ENCODE data around the gene LRP6.

LRP6 gene

DNA sequence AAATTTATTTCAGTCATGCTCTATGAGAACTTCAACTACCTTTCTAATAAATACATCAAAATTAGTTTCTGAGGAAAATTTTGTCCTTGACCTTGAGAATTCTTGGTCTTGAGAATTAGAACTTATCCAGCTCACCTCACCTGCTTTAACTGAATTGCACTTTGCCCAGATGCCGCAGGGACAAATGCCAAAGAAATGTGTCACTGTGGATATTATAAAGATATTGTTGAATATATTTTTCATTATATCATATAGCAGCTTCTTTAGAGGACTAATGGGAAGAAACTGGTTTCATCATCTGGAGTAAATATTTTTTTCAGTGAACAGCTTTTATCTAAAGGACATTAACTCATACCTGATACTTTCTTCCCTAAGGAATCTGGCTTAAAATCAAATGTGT is 54.1 kb downstream of the LRP6 start:
- Mint-ChIP-seq H3K9me3 (no peaks in the 10 kb centered on the region), H3K4me3 (no peak overlapping the region), H3K4me1 (ENCODE audit: low read depth) (peaks cover 12% of the 10 kb centered on the region), H3K36me3 (ENCODE audit: low read depth) (no peaks in the 10 kb centered on the region), H3K27ac (no peak overlapping the region), H3K27me3 (ENCODE audit: low read depth) (peaks cover 56% of the 10 kb centered on the region)

DNA sequence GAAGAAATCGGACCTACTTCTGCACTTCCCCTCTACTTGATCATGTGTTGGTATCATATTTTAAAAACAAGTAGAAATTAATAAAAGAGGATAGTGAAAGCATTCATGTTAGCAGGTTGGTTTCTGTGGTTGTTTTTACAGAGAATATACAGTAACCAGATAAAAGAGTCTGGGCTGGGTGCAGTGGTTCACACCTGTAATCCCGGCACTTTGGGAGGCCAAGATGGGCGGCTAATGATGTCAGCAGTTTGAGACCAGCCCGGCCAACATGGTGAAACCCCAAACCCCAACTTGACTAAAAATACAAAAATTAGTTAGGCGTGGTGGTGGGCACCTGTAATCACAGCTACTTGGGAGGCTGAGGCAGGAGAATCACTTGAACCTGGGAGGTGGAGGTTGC is 55.9 kb downstream of the LRP6 start:
- H3K4me1 Mint-ChIP-seq (ENCODE audit: low read depth): peaks cover 12% of the 10 kb centered on the region
- H3K9me3 Mint-ChIP-seq: no peaks in the 10 kb centered on the region
- no peak overlapping the region for H3K4me3 Mint-ChIP-seq
- peaks cover 55% of the 10 kb centered on the region for H3K27me3 Mint-ChIP-seq (ENCODE audit: low read depth)
- H3K36me3 Mint-ChIP-seq (ENCODE audit: low read depth): no peaks in the 10 kb centered on the region
- H3K27ac Mint-ChIP-seq: no peak overlapping the region

DNA sequence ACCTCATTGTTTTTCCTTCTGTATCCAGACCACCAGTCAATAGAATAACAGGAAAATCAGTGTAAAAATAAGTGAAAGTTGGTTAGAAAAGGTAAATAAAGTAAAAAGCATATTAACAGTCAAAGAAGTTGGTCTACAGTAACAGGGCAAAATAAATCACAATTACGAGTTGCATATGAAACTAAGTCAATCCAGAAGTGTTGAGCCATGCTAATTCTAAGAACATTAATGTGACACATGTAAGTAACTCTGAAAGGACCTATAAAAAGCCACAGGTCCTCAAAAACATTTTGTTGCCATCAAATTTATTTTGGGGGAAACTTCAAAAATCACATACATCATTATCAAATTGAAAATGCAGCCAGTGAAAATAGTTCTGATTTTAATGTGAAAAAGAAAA is 56.4 kb downstream of the LRP6 start:
- Mint-ChIP-seq H3K36me3 (ENCODE audit: low read depth) (no peaks in the 10 kb centered on the region), H3K27me3 (ENCODE audit: low read depth) (peaks cover 54% of the 10 kb centered on the region), H3K4me3 (no peak overlapping the region), H3K27ac (no peak overlapping the region), H3K4me1 (ENCODE audit: low read depth) (peaks cover 12% of the 10 kb centered on the region), H3K9me3 (no peaks in the 10 kb centered on the region)

DNA sequence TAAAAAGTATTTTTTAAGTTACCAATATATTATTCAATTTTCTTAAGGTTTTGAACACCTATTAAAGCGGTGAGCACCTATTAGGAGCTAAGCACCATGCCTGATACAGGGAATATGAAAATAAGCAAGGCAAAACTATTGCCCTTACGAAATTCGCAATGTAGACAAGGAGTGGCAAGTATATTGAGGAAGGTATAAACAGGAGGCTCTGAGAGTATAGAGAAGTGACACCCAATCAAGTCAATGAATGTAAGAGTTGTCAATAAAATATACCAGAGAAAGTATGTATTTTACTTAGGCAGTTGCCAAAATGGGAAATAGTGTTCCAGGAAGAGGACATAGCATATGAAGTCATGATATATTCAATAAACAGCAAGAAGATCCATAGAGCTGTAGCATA is 57.2 kb downstream of the LRP6 start:
- Mint-ChIP-seq H3K4me3 (no peak overlapping the region), H3K4me1 (ENCODE audit: low read depth) (peaks cover 9% of the 10 kb centered on the region), H3K36me3 (ENCODE audit: low read depth) (no peaks in the 10 kb centered on the region), H3K27me3 (ENCODE audit: low read depth) (peaks cover 50% of the 10 kb centered on the region), H3K9me3 (no peaks in the 10 kb centered on the region), H3K27ac (no peak overlapping the region)

DNA sequence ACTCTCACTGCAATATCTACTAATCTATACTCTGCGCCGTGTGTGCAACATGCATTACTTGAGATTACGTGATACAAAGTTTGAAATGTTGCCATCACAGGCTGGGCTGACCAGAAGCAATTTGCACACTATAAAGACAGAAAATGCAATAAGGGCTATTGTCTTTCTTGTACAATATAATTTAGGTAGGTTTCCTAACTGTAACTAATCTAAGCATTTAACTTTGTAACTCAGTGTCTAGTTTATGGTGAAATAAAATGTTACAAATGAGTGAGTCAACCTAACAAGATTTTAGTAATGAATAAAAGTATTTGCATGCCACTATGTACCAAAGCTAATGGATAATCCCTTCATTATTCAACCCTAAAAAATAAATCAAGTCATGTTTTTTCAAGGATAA is 57.8 kb downstream of the LRP6 start:
- Mint-ChIP-seq H3K27me3 (ENCODE audit: low read depth) (peaks cover 48% of the 10 kb centered on the region), H3K4me1 (ENCODE audit: low read depth) (peaks cover 8% of the 10 kb centered on the region), H3K27ac (no peak overlapping the region), H3K9me3 (no peaks in the 10 kb centered on the region), H3K36me3 (ENCODE audit: low read depth) (no peaks in the 10 kb centered on the region), H3K4me3 (no peak overlapping the region)

DNA sequence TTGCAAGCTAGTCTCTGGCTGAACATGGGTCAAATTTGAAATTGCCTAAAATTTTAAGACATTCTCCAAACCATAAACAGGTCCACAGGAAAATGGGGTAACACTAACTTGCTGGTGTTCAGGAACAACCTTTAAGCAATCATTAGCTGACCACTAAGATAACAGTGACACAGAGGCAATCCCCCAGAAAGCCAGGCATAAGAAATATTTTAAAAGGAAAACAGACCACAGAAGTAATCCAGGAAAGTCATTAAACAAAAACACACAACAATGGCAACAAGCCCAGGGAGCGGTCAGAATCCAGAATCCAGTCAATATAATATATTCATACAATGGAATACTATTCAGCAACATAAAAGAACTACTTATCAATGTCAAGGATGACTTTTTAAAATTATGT is 59.1 kb downstream of the LRP6 start:
- Mint-ChIP-seq H3K27me3 (ENCODE audit: low read depth) (peaks cover 46% of the 10 kb centered on the region), H3K4me1 (ENCODE audit: low read depth) (peaks cover 8% of the 10 kb centered on the region), H3K36me3 (ENCODE audit: low read depth) (no peaks in the 10 kb centered on the region), H3K4me3 (no peak overlapping the region), H3K27ac (no peak overlapping the region), H3K9me3 (no peaks in the 10 kb centered on the region)

DNA sequence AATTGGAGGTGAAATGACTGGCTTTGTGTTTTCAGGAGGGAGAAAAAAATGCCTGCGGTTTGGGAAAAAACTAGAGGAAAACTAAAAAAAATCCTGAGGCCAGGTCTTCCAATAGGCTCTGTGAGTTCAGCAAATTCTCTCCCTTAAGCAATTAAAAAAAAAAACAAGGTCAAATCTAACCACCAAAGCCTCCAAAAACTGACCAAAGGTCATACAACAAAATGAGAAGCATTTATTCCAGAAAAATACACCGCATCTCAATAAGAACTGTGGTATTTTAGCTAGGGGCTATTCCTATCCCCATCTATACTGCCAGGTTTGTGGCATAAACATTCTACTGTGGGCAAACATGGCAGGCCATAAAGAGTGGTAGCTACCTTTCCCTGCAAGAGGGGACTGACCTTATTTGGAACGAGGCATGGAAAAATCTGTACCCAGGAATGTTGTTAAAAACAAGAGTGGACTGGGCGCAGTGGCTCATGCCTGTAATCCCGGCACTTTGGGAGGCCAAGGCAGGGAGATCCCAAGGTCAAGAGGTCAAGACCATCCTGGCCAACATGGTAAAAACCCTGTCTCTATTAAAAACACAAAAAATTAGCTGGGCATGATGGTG is 60.0 kb downstream of the LRP6 start:
- Mint-ChIP-seq H3K9me3 (no peaks in the 10 kb centered on the region), H3K27ac (no peak overlapping the region), H3K4me3 (no peak overlapping the region), H3K36me3 (ENCODE audit: low read depth) (no peaks in the 10 kb centered on the region), H3K27me3 (ENCODE audit: low read depth) (peaks cover 40% of the 10 kb centered on the region), H3K4me1 (ENCODE audit: low read depth) (peaks cover 8% of the 10 kb centered on the region)

DNA sequence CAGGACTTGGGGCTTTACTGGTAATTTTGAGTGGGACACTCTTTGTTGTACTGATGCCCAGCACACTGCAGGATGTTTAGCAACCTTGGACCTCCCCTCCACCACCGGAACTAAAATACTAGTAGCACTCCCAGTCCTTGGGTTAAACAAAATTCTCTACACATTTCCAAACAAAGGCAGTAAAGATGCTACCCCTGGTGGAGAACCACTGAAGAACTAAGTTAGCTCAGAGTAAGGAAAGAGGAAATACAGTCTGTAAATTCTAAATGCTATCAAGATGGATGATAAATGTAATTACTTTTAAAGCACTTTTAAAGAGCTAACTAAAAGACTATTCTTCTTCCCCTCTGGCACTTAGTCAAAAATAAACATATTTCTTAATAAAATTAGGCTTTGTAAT is 64.1 kb downstream of the LRP6 start:
- Mint-ChIP-seq H3K27me3 (ENCODE audit: low read depth) (peaks cover 22% of the 10 kb centered on the region), H3K9me3 (peaks cover 4% of the 10 kb centered on the region), H3K4me1 (ENCODE audit: low read depth) (no peaks in the 10 kb centered on the region), H3K4me3 (no peak overlapping the region), H3K27ac (no peak overlapping the region), H3K36me3 (ENCODE audit: low read depth) (peaks cover 2% of the 10 kb centered on the region)

DNA sequence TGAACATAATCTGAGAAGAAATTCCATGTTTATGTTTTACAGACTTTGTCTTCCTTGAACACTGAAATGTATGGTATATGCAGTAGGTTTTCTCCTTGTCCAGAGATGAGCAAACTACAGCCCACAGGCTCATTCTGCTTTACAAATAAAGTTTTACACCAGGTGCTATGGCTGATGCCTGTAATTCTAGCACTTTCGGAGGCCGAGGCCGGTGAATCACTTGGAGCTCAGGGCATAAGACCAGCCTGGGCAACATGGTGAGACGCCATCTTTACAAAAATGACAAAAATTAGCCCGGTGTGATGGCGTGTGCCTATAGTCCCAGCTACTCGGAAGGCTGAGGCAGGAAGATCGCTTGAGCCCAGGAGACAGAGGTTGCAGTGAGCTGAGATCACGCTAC is 64.7 kb downstream of the LRP6 start:
- peaks cover 2% of the 10 kb centered on the region for H3K36me3 Mint-ChIP-seq (ENCODE audit: low read depth)
- H3K27me3 Mint-ChIP-seq (ENCODE audit: low read depth): peaks cover 20% of the 10 kb centered on the region
- H3K4me3 Mint-ChIP-seq: no peak overlapping the region
- H3K4me1 Mint-ChIP-seq (ENCODE audit: low read depth): no peaks in the 10 kb centered on the region
- H3K27ac Mint-ChIP-seq: no peak overlapping the region
- H3K9me3 Mint-ChIP-seq: peaks cover 5% of the 10 kb centered on the region

DNA sequence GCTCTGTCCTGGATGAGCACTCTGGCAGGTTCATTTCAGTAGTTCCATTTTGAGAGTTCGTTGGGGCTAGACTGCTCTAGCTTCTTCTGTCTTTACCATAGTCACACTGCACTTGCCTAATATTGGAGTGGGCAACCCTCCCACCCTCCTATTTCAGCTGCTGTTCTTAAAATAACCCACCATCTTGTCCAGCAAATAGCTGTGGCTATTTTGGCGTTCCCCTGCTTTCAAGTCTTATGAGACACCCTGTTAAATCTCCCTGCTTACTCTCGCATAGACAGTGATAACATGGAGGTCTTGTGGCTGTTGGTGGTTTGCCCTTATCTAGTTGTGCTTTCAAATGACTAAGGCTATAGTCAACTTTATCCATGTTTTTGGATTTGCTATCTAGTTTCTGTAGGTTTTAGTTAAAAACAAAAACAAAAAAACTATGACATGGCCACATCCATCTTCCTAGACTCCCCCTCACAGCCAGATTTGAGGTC is 65.5 kb downstream of the LRP6 start:
- H3K36me3 Mint-ChIP-seq (ENCODE audit: low read depth): peaks cover 2% of the 10 kb centered on the region
- no peak overlapping the region for H3K4me3 Mint-ChIP-seq
- no peaks in the 10 kb centered on the region for H3K4me1 Mint-ChIP-seq (ENCODE audit: low read depth)
- H3K27ac Mint-ChIP-seq: no peak overlapping the region
- H3K27me3 Mint-ChIP-seq (ENCODE audit: low read depth): peaks cover 28% of the 10 kb centered on the region
- peaks cover 12% of the 10 kb centered on the region for H3K9me3 Mint-ChIP-seq

DNA sequence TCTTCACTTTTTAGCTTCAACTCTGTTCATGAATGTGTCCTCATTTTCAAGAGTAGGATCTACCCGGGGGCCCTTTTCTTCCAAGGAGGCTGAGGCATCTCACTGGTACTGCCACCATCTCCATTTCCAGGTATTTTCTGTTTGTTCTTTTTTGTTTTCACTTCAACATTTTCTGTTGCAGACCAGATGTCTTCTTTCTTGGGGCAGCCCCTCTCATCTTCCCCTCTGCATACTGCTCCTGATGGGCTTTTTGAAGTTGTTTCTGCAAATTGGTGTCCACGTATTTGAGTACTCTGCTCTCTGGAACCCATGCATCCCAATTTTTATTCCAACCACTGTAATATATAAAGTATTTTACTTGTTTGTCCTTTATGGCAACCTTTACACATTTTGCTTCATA is 66.5 kb downstream of the LRP6 start:
- H3K36me3 Mint-ChIP-seq (ENCODE audit: low read depth): peaks cover 2% of the 10 kb centered on the region
- H3K27me3 Mint-ChIP-seq (ENCODE audit: low read depth): peaks cover 31% of the 10 kb centered on the region
- no peak overlapping the region for H3K27ac Mint-ChIP-seq
- no peak overlapping the region for H3K4me3 Mint-ChIP-seq
- H3K4me1 Mint-ChIP-seq (ENCODE audit: low read depth): no peaks in the 10 kb centered on the region
- H3K9me3 Mint-ChIP-seq: peaks cover 12% of the 10 kb centered on the region

DNA sequence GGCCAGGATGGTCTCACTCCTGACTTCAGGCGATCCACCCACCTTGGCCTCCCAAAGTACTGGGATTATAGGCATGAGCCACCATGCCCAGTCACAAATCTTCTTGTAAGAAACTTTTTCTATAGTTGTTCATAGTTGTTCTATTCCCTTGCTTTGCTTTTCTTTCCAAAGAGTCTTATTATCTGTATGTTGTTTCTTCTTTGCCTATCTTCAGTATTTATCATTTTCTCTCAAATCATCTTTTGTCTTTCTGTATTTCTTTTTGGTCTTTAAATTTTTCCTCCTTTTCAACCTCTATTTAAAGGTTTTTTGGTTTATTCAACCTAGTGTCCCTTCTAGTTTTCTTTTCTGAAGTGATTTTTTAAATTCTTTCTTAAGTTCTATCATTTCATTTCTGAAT is 68.7 kb downstream of the LRP6 start:
- Mint-ChIP-seq H3K27ac (no peak overlapping the region), H3K4me1 (ENCODE audit: low read depth) (no peaks in the 10 kb centered on the region), H3K36me3 (ENCODE audit: low read depth) (peaks cover 2% of the 10 kb centered on the region), H3K27me3 (ENCODE audit: low read depth) (peaks cover 41% of the 10 kb centered on the region), H3K9me3 (peaks cover 12% of the 10 kb centered on the region), H3K4me3 (no peak overlapping the region)

DNA sequence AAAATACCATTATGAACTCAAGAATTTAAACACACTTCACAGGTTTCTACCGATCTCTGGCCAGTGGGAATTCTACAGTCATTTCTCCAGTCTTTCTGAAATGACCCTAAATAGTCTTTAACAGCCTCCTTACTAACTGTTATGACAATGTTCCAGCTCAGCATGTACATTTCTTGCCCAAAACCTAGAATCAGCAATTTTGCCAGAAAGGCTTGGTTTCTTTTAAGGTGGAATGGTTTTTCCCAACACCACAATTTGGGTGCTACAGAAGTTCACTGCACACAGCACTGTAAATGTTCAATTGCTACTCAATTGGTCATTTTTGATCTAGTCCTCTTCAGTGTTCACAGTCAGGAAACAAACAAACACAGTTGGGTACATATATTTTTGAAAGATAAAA is 69.7 kb downstream of the LRP6 start:
- H3K36me3 Mint-ChIP-seq (ENCODE audit: low read depth): peaks cover 2% of the 10 kb centered on the region
- peaks cover 12% of the 10 kb centered on the region for H3K9me3 Mint-ChIP-seq
- no peak overlapping the region for H3K27ac Mint-ChIP-seq
- no peaks in the 10 kb centered on the region for H3K4me1 Mint-ChIP-seq (ENCODE audit: low read depth)
- peaks cover 50% of the 10 kb centered on the region for H3K27me3 Mint-ChIP-seq (ENCODE audit: low read depth)
- H3K4me3 Mint-ChIP-seq: no peak overlapping the region

DNA sequence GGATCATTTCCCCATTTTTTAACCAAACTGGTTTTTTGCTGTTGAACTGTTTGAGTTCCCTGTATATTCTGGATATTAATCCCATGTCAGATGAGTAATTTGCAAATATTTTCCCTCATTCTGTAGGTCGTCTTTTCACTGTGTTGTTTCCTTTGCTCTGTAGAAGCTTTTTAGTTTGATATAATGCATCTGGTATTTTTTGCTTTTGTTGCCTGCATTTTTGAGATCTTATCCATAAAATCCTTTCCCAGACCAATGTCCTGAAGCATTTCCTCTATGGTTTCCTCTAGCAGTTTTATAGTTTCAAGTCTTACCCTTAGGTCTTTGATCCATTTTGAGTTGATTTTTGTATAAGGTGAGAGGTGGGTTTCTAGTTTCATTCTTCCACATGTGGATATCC is 71.3 kb downstream of the LRP6 start:
- peaks cover 52% of the 10 kb centered on the region for H3K27me3 Mint-ChIP-seq (ENCODE audit: low read depth)
- H3K4me3 Mint-ChIP-seq: no peak overlapping the region
- peaks cover 2% of the 10 kb centered on the region for H3K36me3 Mint-ChIP-seq (ENCODE audit: low read depth)
- peaks cover 12% of the 10 kb centered on the region for H3K9me3 Mint-ChIP-seq
- H3K4me1 Mint-ChIP-seq (ENCODE audit: low read depth): no peaks in the 10 kb centered on the region
- no peak overlapping the region for H3K27ac Mint-ChIP-seq

DNA sequence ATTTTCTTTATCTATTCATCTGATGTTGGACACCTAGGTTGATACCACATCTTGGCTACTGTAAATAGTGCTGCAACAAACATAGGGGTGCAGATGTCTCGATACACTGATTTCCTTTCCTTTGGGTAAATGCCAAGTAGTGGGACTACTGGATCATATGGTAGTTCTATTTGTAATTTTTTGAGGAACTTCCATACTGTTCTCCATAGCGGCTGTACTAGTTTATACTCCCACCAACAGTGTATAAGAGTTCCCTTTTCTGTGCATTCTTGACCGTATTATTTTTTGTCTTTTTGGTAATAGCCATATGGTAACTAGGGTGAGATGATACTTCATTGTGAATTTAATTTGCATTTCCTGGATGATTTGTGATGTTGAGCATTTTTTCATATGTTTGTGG is 71.8 kb downstream of the LRP6 start:
- Mint-ChIP-seq H3K27ac (no peak overlapping the region), H3K4me1 (ENCODE audit: low read depth) (no peaks in the 10 kb centered on the region), H3K4me3 (no peak overlapping the region), H3K27me3 (ENCODE audit: low read depth) (peaks cover 57% of the 10 kb centered on the region), H3K36me3 (ENCODE audit: low read depth) (peaks cover 2% of the 10 kb centered on the region), H3K9me3 (peaks cover 12% of the 10 kb centered on the region)

DNA sequence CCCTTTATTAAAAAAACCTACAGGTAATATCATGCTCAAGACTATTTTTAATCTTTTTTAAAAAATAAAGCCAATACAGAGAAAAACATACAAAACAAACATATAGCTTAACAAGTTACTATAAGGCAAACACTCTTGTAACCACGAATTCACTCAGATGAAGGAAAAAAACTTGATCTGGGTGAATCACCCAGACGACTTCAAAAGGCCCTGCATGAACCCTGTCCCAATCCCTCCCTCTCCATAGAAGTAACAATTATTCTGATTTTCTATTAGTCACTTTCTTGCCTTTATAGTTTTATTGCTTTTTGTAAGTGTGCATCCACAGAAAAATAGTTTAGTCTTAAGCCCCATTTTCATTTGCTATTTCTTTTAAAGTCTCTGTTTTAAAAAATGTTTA is 72.6 kb downstream of the LRP6 start:
- Mint-ChIP-seq H3K9me3 (peaks cover 12% of the 10 kb centered on the region), H3K4me3 (no peak overlapping the region), H3K4me1 (ENCODE audit: low read depth) (no peaks in the 10 kb centered on the region), H3K36me3 (ENCODE audit: low read depth) (peaks cover 2% of the 10 kb centered on the region), H3K27me3 (ENCODE audit: low read depth) (peaks cover 62% of the 10 kb centered on the region), H3K27ac (no peak overlapping the region)

Measured in T-helper 1 cell treated with Interleukin-12 subunit alpha and Interleukin-12 subunit beta and Interleukin-4 antibody, amounts not matched to agents 30 μg/mL and 1 μg/mL, for 36 hours (primary cell).